GM18873 (cell line): ENCODE data around the gene PRRX1.

ENCODE experiments used
- ATAC-seq: cut with Tn5 transposase; IDR thresholded peaks from one replicate; pipeline ENCODE4 v1.9.1; 2021; ENCODE audit warnings: mild to moderate bottlenecking, moderate library complexity, moderate number of reproducible peaks; ENCODE audit not compliant: unreplicated experiment, low FRiP score

The PRRX1 gene

DNA sequence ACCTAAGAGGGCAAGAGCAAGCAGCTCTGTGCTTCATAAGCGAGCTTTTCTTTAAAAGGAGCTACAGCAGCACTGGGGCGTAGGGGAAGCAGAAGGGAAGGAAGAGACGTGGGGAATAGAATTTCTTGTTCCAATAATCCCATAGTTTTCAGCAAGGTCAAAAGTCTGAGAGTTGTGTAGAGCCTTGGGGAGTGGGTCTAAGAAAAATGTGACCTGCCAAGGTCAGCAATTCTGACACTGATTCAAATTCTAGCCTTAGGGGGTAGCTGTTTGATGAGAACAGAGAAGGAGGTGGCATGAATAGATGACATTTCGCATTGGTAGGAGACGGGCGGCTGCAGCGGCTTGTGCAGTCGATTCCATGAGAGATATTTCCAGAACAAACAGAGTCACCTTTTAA, 22.4 kb downstream of the PRRX1 start:
- no peak for ATAC-seq

DNA sequence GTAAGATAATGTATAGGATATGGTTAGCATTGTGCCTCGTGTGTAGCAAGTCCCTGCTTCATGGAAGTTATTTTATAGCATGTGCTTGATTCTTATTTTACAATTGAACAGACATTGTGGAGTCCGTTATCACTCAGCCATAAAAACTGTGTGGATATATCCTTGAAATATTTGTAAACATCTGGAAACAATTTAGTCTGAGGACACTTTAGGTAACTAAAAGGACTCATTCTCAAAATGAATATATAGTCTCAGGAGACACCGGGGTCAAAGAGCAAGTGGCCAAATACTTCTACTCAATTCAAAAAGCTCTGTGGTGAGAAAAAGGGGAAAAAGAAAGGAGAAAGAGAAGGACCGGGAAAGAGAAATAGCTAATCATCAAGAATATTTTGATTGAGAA, 23.7 kb downstream of the PRRX1 start:
- no peak for ATAC-seq

DNA sequence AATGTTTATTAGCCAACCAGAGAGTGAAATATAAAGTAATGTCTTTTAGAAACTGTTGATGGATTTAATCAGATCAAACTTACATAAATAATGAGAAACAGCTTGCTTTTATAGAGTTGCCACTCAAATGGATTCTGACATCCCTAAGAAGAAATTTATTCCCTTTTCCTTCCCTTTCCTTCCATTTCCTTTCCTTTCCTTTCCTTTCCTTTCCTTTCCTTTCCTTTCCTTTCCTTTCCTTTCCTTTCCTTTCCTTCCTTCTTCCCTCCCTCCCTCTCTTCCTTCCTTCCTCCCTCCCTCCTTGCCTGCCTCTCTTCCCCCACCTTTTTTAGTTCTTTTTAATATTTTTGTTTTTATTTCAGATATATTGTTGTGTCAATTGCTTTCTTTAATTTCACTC, 27.3 kb downstream of the PRRX1 start:
- no peak for ATAC-seq

- ATAC-seq: no peak
Observed at GRCh38 chr1:170692866-170693575, 29.1 kb downstream of the PRRX1 start.

DNA sequence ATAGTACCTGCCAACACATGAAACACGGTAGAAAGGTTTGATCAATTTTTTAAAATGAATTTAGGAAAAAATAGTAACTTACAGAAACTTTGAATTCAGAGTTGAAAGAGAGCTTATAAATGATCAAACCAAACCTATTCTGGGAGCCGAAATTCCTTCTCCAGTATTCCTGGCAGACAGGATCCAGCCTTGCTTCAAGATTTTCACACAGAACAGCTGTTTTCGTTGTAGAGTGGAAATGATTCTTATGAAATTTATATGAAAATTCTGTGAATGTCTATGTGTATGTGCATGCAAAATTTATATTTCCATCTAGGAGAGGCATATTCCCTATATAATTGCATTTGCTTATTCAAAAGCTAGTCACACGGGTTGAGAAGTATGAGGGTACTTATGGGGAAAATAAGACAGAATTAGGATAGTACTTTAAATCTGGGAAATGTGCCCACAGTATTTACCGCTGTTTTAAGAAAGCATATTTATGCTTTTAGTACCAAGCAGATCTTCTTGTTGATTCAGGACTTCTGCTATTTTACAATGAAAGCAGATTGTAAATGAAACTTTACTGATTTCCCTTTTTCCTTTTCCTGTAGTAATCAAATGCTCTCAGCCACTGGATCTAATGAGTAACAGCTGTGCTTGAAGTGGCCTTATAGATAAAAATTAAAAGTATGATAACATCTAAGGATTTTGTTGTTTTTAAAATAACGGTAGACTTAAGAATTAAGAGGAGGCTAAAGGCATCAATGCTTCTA, 30.4 kb downstream of the PRRX1 start:
- ATAC-seq: no peak

DNA sequence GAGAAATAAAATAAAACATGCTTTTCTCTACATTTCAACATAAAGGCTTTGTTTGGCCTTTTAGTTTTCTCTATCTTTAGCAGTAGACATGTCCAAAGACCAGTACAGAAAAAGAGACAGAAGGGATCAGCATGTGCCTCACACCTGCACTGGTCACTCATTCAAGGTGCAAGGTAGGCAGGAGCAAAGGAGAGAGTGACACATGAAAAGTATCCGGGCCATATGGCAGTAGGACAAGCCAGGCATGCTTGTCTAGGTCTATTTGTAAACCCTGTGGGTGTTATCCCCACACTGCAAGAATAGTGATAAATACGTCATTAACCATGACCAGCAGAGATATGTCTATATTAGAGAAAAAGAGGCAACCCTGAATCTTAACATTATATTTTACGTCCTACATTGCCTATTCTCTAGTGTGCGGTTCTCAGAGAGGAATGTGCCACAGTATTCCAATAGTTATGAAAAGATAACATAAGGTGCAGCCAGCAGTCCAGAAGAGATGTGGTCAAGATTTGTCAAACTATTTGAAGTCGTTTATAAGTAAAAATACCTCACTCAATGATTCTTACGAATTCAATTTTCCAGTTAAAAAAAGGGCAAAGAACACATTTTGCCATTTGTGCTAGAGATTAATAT, 32.1 kb downstream of the PRRX1 start:
- no peak for ATAC-seq

- ATAC-seq: no peak
Observed at GRCh38 chr1:170696591-170697290, 32.8 kb downstream of the PRRX1 start.

- ATAC-seq: no peak
Observed at GRCh38 chr1:170697316-170697715, 33.4 kb downstream of the PRRX1 start.

GRCh38 chr1:170698301-170699275, 34.7 kb downstream of the PRRX1 start:
- no peak for ATAC-seq

- ATAC-seq: no peak
Observed at GRCh38 chr1:170699696-170700095, 35.8 kb downstream of the PRRX1 start.

DNA sequence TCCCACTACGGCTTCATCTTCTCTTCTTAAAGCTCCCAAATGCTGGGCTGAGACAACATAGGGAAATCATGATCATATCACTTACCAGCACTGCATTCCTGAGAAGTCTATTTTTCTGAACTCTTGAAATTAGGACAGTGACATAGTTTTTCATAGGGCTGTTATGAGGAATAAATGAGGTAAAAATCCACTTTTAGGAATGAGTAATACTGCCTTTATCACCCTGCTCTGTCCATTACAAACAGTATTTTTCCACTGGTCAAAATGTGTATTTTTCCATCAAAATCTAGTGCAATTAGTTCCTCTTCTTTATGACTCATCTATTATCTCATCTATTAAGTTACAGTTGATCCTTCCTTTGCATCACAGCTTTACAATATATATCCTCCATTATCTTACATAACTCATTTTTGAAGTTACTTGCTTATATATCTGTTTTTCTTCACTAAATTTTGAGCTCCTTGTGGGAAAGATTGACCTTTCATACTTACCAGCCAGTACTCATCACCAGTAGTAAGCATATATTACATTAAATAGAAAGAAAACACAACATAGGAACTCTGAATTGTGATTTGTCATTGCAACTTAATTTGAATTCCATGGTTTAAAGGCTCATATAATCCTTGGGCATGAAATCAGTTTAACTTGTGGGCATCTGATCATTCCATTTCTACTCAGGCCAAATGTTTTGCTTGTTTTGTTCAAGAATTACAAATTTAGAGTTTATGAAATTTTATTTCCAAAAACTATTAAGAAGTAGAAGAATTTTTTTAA, 37.1 kb downstream of the PRRX1 start:
- ATAC-seq: no peak

GRCh38 chr1:170701962-170702361, 38.0 kb downstream of the PRRX1 start:
- ATAC-seq: no peak

GRCh38 chr1:170703591-170703990, 39.7 kb downstream of the PRRX1 start:
- ATAC-seq: no peak

- no peak for ATAC-seq
Observed at GRCh38 chr1:170704256-170704655, 40.3 kb downstream of the PRRX1 start.

- no peak for ATAC-seq
Observed at GRCh38 chr1:170705981-170706380, 42.0 kb downstream of the PRRX1 start.

DNA sequence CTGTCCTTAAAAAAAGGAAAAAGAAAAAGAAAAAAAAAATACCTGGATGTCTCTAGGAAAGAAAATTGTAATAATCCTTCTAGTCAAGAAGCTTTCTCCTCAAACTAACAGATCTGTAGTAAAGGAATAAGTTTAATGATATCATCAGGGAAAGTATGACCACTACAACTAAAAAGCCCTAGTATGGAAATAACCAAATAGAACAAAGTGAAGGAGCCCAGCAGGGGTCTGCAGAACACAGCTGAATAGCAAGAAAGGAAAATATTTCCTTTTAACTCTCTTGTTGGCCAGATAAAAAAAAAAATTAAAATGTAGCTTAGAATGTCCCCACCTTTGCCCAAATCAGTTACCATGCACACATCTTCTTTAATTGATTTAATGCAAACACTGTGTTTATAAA, 43.2 kb downstream of the PRRX1 start:
- ATAC-seq: no peak

- no peak for ATAC-seq
Observed at GRCh38 chr1:170707959-170708655, 44.2 kb downstream of the PRRX1 start.

GRCh38 chr1:170711682-170712081, 47.8 kb downstream of the PRRX1 start:
- no peak for ATAC-seq

- no peak for ATAC-seq
Observed at GRCh38 chr1:170714163-170714562, 50.2 kb downstream of the PRRX1 start.
